ENCODE data around the gene UTP20.

The UTP20 gene

DNA sequence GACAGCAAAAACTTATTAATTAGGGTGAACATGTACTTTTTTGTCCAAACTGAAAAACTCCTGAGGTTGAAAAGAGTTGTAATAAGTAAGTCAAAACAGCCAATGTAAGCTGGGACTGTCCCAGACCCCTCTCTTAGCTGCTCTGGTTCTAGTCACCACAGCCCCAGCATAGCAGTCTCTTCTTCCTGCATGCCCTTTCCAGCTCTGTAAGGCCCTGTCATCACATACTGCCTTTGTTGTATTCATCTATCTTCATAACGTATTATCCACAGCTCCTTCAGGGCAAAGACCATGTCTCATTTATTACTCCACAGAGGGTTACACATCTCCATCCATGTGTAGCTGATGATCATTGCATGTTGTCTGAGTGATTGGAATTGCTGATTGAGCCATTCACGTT is 56.5 kb downstream of the UTP20 start:
- no peak overlapping the region for H3K4me3 ChIP-seq (ENCODE audit: low read depth, low read length)
- DNase-seq (ENCODE audit: low read depth): no peak
- no peak for TF ChIP-seq CTCF (IDR thresholded peaks at IDR 0.05; ENCODE audit: insufficient read depth, low read depth, low read length, missing control alignments)

GRCh38 chr12:101338087-101338486 is 58.2 kb downstream of the UTP20 start:
- no peak overlapping the region for H3K4me3 ChIP-seq (ENCODE audit: low read depth, low read length)
- TF ChIP-seq CTCF (IDR thresholded peaks at IDR 0.05; ENCODE audit: insufficient read depth, low read depth, low read length, missing control alignments): no peak
- no peak for DNase-seq (ENCODE audit: low read depth)

DNA sequence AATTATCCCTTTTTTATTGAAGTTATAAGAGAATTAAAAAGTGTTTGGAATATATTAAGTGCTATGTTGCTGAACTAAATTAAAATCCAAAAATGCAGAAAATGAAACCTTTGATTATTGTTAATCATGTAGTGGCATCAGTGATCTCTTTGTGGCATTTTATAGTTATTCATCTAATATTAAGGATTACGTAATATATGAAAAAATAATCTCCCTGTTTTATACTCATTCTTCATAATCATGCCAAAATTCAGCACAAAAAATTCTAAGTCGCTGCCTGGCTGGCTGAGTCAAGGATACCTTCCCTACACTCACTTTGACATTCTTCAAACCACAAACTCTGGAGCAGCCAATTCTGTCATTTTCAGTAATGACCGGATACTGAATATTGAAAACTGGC is 64.0 kb downstream of the UTP20 start:
- no peak for DNase-seq (ENCODE audit: low read depth)
- TF ChIP-seq CTCF (IDR thresholded peaks at IDR 0.05; ENCODE audit: insufficient read depth, low read depth, low read length, missing control alignments): no peak
- no peak overlapping the region for H3K4me3 ChIP-seq (ENCODE audit: low read depth, low read length)

- H3K4me3 ChIP-seq (ENCODE audit: low read depth, low read length): no peak overlapping the region
- no peak for TF ChIP-seq CTCF (IDR thresholded peaks at IDR 0.05; ENCODE audit: insufficient read depth, low read depth, low read length, missing control alignments)
- no peak for DNase-seq (ENCODE audit: low read depth)
These were observed 71.8 kb downstream of the UTP20 start for GRCh38 chr12:101351682-101352081.

DNA sequence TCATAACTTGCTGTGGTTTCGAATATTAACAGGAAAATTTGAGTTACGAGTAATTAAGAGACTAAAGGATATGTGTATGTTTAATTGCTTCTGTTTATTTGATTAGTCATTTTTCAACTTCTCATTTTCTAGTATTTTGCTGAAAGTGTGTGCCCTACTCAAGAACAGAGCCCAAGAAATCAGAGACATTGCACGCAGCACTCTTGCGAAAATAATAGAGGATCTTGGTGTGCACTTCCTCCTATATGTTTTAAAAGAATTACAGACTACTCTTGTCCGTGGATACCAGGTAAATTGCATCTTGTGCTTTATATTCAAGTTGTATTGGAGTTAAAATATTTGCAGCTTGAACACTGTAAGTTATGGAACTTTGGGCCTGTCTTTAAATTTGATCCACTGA is 76.9 kb downstream of the UTP20 start:
- no peak overlapping the region for H3K4me3 ChIP-seq (ENCODE audit: low read depth, low read length)
- no peak for TF ChIP-seq CTCF (IDR thresholded peaks at IDR 0.05; ENCODE audit: insufficient read depth, low read depth, low read length, missing control alignments)
- no peak for DNase-seq (ENCODE audit: low read depth)

- no peak for TF ChIP-seq CTCF (IDR thresholded peaks at IDR 0.05; ENCODE audit: insufficient read depth, low read depth, low read length, missing control alignments)
- no peak overlapping the region for H3K4me3 ChIP-seq (ENCODE audit: low read depth, low read length)
- no peak for DNase-seq (ENCODE audit: low read depth)
These were observed 81.5 kb downstream of the UTP20 start for GRCh38 chr12:101361455-101361854.

GRCh38 chr12:101368016-101368415 is 88.1 kb downstream of the UTP20 start:
- no peak for DNase-seq (ENCODE audit: low read depth)

More at GRCh38 chr12:101368016-101368415, 88.1 kb downstream of the UTP20 start:
- TF ChIP-seq CTCF (IDR thresholded peaks at IDR 0.05; ENCODE audit: insufficient read depth, low read depth, low read length, missing control alignments): no peak
- no peak overlapping the region for H3K4me3 ChIP-seq (ENCODE audit: low read depth, low read length)

Measured in GM12865 (cell line).